DOHH2 (cell line): ENCODE measurements around the gene CIAO3.

Experiments
- EZH2phosphoT487 ChIP-seq: fragments of 200-600 bp; sonication (generic); IDR thresholded peaks from 2 replicates; pipeline ENCODE4 v1.6.1; 2017; ENCODE audit warnings: borderline replicate concordance, mild to moderate bottlenecking, antibody characterized with exemption, low read length, moderate library complexity, mixed read lengths
- TF ChIP-seq, protein P1 (sequence below): fragments of 200-600 bp; sonication (generic); IDR thresholded peaks from one replicate; pipeline ENCODE4 v1.5.1; 2014; ENCODE audit warnings: antibody characterized with exemption, mild to moderate bottlenecking, low read depth, low read length; ENCODE audit not compliant: poor library complexity, severe bottlenecking

DNA sequence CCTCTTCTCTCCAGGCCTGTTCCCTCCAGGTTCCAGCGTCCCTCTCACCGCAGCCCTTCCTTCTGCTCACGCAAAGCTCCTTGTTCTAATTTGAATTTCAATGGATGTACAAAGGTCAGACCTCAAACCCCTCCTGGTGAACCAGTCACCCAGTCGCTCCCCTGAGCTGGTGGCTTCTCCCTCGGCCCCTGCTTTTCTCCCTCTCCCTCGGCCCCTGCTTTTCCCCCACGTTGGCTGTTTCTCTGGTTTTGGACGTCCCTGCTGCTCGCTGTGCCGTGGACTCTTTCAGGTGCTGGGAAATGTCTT, 11.2 kb upstream of the CIAO3 start:
- TF ChIP-seq, protein P1, sequence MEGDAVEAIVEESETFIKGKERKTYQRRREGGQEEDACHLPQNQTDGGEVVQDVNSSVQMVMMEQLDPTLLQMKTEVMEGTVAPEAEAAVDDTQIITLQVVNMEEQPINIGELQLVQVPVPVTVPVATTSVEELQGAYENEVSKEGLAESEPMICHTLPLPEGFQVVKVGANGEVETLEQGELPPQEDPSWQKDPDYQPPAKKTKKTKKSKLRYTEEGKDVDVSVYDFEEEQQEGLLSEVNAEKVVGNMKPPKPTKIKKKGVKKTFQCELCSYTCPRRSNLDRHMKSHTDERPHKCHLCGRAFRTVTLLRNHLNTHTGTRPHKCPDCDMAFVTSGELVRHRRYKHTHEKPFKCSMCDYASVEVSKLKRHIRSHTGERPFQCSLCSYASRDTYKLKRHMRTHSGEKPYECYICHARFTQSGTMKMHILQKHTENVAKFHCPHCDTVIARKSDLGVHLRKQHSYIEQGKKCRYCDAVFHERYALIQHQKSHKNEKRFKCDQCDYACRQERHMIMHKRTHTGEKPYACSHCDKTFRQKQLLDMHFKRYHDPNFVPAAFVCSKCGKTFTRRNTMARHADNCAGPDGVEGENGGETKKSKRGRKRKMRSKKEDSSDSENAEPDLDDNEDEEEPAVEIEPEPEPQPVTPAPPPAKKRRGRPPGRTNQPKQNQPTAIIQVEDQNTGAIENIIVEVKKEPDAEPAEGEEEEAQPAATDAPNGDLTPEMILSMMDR = no peak
- no peak for TF ChIP-seq EZH2phosphoT487
